ENCODE results near the gene DIAPH3. TPM values are rescaled to one million over a fixed set of nuclear protein-coding genes. Genes with fewer than 3 reads are reported as not detected.

The DIAPH3 gene
- total RNA-seq, 1 donor from 2014 or later = 11.4 TPM

DNA sequence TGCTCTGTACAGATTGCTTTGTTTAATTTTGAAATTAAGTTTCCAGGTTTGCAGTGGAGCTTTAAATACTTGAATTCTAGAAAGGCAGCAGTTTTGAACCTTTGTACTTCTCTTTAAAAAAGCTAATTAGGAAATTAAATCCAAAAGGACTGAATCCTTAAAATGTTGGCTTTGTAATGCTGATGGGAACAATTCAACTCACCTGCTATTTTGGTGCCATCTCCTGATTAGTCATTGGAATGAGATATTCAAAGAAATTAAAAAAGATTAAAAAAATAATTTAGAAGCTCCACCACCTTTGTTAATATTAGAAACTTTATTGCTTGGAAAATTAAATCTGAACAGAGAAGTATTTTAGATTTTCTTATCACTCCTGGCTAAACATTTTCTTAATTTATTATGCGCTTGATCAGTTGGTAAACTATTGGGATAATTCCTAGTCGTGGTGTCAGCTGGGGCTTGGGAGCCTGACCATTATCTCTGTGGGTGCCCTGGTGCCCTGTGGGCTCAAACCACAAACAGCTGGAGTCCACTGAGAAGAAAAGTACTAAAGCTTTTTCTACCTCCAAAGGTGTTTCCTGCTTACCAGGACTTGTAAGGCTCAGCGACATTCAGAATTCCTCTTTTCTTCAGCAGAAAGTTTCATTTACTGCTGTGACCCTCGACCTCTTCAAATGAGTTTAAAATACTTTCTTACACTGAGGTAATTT is 540.4 kb downstream of the DIAPH3 start:
- Mint-ChIP-seq H3K4me3 (ENCODE audit: low read depth) (no peak overlapping the region), H3K9me3 (ENCODE audit: low read depth) (peaks cover 24% of the 10 kb centered on the region), H3K27me3 (peaks cover 4% of the 10 kb centered on the region), H3K36me3 (ENCODE audit: insufficient read depth) (peaks cover 5% of the 10 kb centered on the region), H3K4me1 (ENCODE audit: low read depth) (peaks cover 1% of the 10 kb centered on the region), H3K27ac (no peak overlapping the region)
- TF ChIP-seq CTCF (IDR thresholded peaks at IDR 0.05; ENCODE audit: unreplicated experiment) = no peak
- DNase-seq (ENCODE audit: low spot score, unreplicated experiment) = no peak

- Mint-ChIP-seq H3K27me3 (peaks cover 4% of the 10 kb centered on the region), H3K4me1 (ENCODE audit: low read depth) (peaks cover 1% of the 10 kb centered on the region), H3K27ac (no peak overlapping the region), H3K4me3 (ENCODE audit: low read depth) (no peak overlapping the region), H3K36me3 (ENCODE audit: insufficient read depth) (peaks cover 5% of the 10 kb centered on the region), H3K9me3 (ENCODE audit: low read depth) (peaks cover 24% of the 10 kb centered on the region)
- TF ChIP-seq CTCF (IDR thresholded peaks at IDR 0.05; ENCODE audit: unreplicated experiment) = no peak
- DNase-seq (ENCODE audit: low spot score, unreplicated experiment) = no peak
These were observed 542.0 kb downstream of the DIAPH3 start for GRCh38 chr13:59621773-59622172.

Other genes starting within 250 kb of the DIAPH3 start
- 28.5 and 30.4 TPM in 2 replicates for gene TDRD3, start 233.3 kb upstream of the DIAPH3 start, total RNA-seq

Data from progenitor cell of endocrine pancreas (in vitro differentiated cells).